GM21367 (cell line): ENCODE data around the gene ZEB1.
"Not testable (repeated sequence)": the region's sequence is repeated elsewhere in the genome, so short reads cannot be mapped to it uniquely, and the experiment has no call there.

Experiments used
- ATAC-seq: cut with Tn5 transposase; IDR thresholded peaks from one replicate; pipeline ENCODE4 v1.9.1; 2021; ENCODE audit not compliant: unreplicated experiment

ZEB1 gene

GRCh38 chr10:31363696-31364095 is 44.7 kb downstream of the ZEB1 start:
- ATAC-seq = not testable (repeated sequence)

GRCh38 chr10:31364238-31364637 is 45.2 kb downstream of the ZEB1 start:
- not testable (repeated sequence) for ATAC-seq

GRCh38 chr10:31366703-31367102 is 47.7 kb downstream of the ZEB1 start:
- ATAC-seq = no peak

DNA sequence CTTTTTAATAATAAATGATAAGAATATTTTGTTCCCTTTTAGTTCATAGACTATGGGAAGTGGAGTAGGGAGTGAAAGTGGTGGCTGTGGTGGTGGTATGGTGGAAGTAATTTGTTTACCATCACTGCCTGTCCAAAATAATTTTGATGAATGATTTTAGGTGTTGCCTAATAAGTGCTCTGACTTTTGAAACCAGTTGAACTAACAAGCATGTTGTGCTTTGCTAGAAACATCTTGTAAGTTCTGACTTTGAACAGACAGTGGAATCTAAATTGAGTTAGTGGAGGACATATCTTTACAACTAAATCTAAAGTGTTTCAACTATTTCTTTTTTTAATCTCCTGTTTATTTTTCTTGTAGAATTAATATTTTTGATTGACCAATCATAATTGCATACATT is 49.7 kb downstream of the ZEB1 start:
- no peak for ATAC-seq

- no peak for ATAC-seq
Measured at GRCh38 chr10:31372439-31372838, 53.4 kb downstream of the ZEB1 start.

DNA sequence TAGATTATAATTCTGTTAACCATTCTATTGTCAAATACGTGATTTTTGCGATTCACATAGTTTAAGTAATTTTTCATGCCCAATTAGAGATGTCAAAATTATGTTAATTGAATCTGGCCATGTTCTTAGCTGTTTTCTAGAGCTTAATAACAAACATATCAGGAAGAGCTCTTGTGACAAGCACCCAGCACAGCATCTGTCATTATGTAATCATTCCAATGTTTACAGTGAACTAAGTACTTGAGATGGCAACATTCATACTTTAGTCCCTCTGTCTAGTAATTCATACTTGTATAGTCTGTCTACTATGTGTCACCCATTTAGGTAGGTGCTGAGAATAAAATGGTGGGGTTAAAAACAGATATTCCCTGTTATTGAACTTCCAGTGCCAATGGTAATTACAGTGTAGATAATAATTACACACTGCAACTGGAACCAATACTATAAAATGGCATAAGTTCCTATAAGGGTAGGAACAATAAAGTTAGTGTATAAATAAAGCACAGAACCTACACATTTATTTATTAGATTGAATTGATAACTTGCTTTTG is 55.2 kb downstream of the ZEB1 start:
- no peak for ATAC-seq

- ATAC-seq = no peak
Measured at GRCh38 chr10:31381171-31381570, 62.2 kb downstream of the ZEB1 start.

DNA sequence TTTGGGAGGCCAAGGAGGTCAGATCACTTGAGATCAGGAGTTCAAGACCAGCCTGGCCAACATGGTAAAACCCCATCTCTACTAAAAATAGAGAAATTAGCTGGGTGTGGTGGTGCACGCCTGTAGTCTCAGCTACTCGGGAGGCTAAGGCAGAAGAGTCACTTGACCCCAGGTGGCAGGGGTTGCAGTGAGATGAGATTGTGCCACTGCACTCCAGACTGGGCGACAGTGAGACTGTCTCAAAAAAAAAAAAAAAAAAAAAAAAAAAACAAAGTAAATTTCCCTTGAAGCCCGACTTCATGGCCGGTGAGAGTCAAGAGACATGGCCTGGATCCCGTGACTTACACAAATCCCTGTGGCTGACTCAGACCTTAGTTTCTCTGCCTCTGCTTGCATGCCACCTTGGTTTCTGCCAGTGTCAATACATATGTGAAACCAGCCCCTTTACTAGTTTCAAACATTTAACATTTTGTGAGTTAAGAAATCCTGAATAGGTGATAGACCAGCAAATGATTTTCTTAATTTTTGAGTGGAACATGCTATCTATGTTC is 62.8 kb downstream of the ZEB1 start:
- ATAC-seq = no peak

DNA sequence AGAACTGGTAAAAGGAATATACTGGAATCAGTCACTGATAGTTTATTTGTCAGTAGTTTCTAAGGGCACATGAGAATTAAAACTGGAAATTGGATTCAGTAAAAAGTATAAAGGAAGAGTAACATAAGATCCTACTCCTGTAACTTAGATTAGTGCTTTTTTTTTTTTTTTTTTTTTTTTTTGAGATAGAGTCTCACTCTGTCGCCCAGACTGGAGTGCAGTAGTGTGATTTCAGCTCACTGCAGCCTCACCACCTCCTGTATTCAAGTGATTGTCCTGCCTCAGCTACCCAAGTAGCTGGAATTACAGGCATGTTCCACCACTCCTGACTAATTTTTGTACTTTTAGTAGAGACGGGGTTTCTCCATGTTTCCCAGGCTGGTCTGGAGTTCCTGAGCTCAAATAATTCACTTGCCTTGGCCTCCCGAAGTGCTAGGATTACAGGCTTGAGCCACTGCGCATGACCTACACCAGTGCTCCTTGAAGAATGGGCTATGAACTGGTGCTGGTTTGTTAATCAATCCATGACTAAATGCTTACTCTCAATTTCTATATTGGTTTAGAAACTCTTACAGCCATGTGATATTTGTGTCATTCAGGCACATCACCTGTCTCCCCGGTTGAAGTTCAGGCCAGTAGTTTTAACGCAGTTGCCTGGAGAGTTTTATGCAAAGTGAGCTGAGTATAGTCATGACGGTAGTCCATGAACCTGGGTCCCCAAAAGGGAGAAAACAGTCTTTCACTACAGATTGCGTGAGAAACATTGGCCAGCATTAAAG is 65.0 kb downstream of the ZEB1 start:
- ATAC-seq = peak; percentile 97

DNA sequence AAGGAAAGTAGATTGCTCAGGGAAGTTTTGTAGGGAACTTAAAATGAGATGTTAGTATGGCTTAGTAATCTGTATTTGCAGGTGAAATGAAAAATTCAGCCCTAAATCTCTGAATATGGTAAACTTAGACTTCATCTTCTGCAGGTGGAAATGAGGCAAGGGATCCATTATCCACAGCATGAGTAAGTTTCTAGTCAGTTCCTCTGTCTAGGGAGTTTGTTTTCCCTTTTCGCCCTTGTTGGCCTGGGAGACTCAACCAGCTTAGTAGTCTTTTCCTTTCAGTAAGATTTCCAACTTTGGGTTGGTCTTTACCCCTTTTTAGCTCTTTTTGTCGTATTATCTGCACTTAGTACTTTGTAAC is 65.6 kb downstream of the ZEB1 start:
- ATAC-seq = peak; percentile 7

DNA sequence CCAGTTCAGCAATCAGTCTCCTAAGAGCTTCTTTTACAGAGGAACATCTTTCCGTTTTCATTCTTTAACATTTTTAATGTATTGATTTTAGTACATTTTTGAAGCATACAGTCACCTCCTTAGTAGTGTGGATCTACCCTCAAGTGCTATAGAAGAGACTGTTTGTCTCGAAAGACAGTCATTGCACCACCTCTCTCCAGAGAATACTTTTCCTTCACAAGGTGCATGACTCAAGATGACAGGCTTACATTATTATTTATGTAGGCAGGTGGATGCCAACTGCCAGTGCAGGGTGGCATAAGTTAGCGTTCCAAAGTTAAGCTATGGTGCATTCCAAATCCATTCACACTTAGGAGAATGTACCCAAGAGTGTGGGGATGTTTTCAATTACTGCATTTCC is 71.8 kb downstream of the ZEB1 start:
- ATAC-seq = no peak

- ATAC-seq = peak; percentile 71
Measured at GRCh38 chr10:31393844-31394243, 74.8 kb downstream of the ZEB1 start.

DNA sequence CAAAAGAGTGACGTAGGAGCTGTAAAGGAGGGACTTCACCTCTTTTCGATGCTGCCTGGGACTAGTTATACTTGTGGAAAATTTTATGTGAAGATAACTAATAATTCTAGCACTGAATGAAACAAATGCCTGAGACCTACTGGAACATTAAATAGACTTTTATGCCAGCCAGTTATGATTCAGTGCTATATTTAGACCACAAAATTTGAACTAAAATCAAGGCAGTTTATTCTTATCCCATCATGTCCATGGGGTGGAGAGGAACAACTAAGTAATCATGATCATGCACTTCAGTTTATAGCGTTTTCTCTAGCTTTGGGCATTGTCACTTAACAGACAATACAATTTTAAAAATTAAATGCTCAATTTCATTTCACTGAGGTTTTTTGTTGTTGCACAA is 76.7 kb downstream of the ZEB1 start:
- ATAC-seq = no peak

DNA sequence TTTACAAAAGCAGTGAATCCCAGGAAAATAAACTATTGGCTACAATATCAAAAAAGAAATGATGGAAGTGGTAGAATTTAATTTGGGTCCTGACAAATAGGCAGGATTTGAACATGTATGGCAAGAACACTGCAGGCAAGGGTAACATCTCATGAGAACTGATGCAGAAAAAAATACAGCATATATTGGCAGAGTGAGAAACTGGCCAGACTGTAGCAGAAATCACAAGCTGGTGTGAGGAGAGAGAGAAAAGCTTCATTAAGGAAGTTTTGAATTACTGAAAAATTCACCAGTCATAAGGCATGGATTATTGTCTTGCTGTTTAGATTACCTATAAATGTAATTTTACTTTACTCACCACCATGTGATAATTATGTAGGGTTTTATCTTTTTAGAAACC is 77.4 kb downstream of the ZEB1 start:
- ATAC-seq = no peak

DNA sequence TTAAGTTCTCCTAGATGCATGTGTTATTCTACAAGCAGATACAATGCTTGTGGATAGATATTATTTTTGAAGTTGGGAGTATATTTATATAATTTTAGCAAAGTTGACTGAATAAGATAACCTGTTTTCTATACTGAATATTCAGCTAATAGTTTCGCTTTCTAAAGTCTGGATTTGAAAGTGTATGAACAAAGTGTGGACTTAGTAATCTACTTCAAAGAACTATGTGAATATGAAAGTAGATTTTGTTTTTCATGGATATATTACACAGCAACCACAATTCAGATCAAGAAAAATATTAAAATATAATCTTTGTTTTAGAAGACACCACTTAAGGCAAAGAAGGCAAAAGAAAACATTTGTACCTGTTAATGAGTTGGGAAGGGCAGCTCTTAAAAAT is 78.8 kb downstream of the ZEB1 start:
- ATAC-seq = no peak

DNA sequence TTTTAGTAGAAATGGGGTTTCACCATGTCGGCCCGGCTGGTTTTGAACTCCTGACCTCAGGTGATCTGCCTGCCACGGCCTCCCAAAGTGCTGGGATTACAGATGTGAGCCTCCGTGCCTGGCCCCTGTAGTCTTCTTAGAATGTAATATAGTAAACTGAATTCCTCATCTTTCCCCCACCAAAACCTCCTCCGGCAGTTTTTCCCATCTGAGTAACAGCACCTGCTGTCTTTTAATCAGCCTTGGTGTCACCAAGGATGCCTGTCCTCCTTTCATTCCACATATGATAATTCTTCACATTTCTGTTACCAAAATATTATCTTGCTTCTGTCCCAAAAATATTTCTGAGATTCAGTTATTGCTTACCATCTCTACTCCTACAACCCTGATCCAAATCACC is 80.2 kb downstream of the ZEB1 start:
- ATAC-seq = no peak

DNA sequence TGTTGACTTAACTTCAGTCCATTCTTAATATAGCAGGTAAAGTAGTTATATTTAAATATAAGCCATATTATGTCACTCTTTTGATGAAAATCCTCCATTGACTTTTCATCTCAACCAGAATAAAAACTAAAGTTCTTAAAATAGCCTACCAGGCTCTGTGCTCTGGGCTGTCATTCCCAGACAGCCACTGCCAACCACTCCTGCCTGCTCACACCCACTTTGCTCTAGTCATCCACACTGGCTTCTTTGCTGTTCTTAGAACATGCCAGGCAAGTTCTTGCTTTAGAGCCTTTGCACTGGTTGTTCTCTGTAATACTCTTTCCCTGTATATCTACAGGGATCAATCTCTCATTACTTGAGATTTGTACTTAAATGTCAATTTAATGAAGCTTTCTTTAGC is 80.6 kb downstream of the ZEB1 start:
- no peak for ATAC-seq

DNA sequence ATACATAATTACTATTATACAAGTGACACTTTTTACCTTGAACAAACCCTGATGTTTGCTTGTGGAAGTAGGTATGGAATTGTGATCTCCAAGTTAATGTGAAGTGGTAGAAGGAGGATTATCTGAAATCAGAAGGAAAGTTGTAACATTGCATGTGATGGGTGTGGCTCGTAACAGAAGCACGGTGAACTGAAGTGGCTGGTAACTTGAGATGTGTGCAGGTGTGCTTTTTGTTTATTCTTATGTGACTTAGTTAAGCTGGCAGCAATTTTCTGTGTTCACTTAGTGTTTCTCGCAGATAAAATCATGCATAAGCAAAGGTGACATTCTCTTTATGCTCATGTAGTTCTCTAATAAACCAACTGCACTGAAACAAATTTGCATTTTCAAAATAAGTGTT is 82.3 kb downstream of the ZEB1 start:
- ATAC-seq = no peak

DNA sequence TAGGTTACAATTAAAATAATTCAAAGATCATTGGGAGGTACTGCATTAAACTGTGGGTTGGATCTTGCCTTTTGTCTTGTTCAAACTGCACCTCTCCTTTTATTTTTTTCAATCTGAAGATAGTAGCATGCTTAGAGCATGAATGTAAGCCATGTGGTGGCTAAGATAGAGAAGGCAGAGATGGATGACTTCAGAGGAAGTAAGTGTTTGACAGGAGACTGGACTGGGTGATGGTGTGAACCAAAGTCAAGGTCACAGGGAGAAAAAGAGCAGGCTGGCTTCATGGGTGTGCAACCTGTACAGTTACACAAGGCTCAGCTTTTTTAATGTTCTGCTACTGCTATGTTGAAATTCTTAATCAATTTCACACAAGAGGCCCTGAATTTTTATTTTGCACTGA is 85.6 kb downstream of the ZEB1 start:
- ATAC-seq = no peak

- ATAC-seq = not testable (repeated sequence)
Measured at GRCh38 chr10:31405829-31406228, 86.8 kb downstream of the ZEB1 start.

- not testable (repeated sequence) for ATAC-seq
Measured at GRCh38 chr10:31412397-31412796, 93.4 kb downstream of the ZEB1 start.

- ATAC-seq = no peak
Measured at GRCh38 chr10:31413325-31413724, 94.3 kb downstream of the ZEB1 start.

DNA sequence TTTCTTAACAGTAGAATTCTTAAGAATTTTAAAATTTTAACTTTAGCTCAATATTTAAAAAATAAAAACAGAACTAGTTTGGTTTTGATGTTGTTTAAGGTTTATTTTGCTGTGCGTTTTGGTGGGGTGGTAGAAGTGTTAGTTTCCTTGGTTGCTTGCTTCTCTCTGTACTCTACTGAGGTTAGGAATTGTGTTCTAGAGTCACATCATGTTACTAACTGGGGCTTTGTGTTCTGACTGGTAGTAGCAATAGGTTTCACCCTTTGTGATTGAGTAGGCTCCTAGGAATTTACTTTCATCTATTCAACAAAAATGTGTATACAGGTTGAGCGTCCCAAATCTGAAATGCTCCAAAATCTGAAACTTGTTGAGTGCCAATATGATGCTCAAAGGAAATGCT is 99.5 kb downstream of the ZEB1 start:
- ATAC-seq = no peak
